MG63 (cell line): ENCODE results near the gene ANKRD60. TPM values are rescaled to one million over a fixed set of nuclear protein-coding genes. Genes with fewer than 3 reads are reported as not detected.
A peak's percentile ranks its signal among the peaks of the same experiment; 100 is the strongest.

Experiments used
- DNase-seq: peaks from one replicate; pipeline ENCODE4 v3.0.0-alpha.2; 2020
- H3K27me3 ChIP-seq: fragments of 250-450 bp; sonication (Bioruptor Pico); 2 replicates; pipeline ENCODE4 v1.5.1; 2020; ENCODE audit warnings: mild to moderate bottlenecking, moderate library complexity
- H3K36me3 ChIP-seq: fragments of 250-450 bp; sonication (Bioruptor Pico); 2 replicates; pipeline ENCODE4 v1.5.1; 2020; ENCODE audit warnings: mild to moderate bottlenecking, moderate library complexity
- H3K4me3 ChIP-seq: fragments of 250-450 bp; sonication (Bioruptor Pico); 2 replicates; pipeline ENCODE4 v1.5.1; 2020; ENCODE audit warnings: mild to moderate bottlenecking, moderate library complexity
- H3K9me3 ChIP-seq: fragments of 250-450 bp; sonication (Bioruptor Pico); 2 replicates; pipeline ENCODE4 v1.5.1; 2020; ENCODE audit warnings: mild to moderate bottlenecking, moderate library complexity
- total RNA-seq: library from RNA; depleted of rRNA; stranded (reverse); fragments of >200 nt; shearing (Covaris generic); gene quantifications from 2 replicates; pipeline ENCODE4 v1.2.3, GENCODE V29; 2014; ENCODE audit warnings: low replicate concordance

Gene ANKRD60
- total RNA-seq, 1 experiment from 2014 or later, result not detected

- H3K4me3 ChIP-seq, result no peak overlapping the region
- H3K36me3 ChIP-seq, result no peaks in the 10 kb centered on the region
- DNase-seq, result no peak
- 0 out of 2 replicates have a peak, but pooled peaks cover 2% of the 10 kb centered on the region for H3K27me3 ChIP-seq
- H3K9me3 ChIP-seq, result no peaks in the 10 kb centered on the region
Measured at GRCh38 chr20:58184984-58185383, 43.5 kb downstream of the ANKRD60 start.

GRCh38 chr20:58184063-58184462 lies 44.4 kb downstream of the ANKRD60 start:
- no peak for DNase-seq
- Histone ChIP-seq H3K9me3 (no peaks in the 10 kb centered on the region), H3K36me3 (no peaks in the 10 kb centered on the region), H3K27me3 (0 out of 2 replicates have a peak, but pooled peaks cover 2% of the 10 kb centered on the region), H3K4me3 (no peak overlapping the region)

DNA sequence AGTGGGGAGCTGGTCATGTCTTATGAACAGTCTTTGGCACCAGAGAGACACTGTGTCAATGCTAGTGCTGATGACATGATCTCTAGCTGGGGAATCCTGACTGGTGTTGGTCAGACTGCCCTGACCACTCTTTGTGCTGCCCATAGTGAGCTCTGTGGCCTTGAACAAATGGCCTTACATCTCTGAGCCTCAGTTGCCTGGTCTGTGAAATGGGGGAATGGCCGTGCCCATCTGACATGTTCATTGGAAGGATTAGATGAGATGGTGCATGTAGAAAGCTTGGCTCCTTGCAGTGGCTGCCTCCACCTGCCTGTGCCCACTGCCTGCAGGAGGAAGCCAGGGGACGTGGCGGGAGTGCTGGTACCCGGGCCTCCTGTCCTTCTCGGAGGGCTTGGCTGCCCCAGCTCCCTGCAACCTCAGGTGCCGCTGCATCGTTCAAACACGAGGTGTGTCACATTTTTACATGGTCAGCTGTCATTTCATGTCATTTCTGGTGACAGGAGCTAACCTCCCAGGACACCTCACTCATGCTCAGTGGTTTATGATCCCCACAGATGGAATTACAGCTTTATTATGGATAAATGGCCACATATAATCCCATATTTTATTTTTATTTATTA lies 45.8 kb downstream of the ANKRD60 start:
- DNase-seq, result no peak
- Histone ChIP-seq H3K9me3 (no peaks in the 10 kb centered on the region), H3K4me3 (no peak overlapping the region), H3K36me3 (no peaks in the 10 kb centered on the region), H3K27me3 (0 out of 2 replicates have a peak, but pooled peaks cover 2% of the 10 kb centered on the region)

- Histone ChIP-seq H3K9me3 (no peaks in the 10 kb centered on the region), H3K4me3 (peak overlapping the region; percentile 30), H3K27me3 (0 out of 2 replicates have a peak, but pooled peaks cover 2% of the 10 kb centered on the region), H3K36me3 (no peaks in the 10 kb centered on the region)
- peak; percentile 43 for DNase-seq
Measured at GRCh38 chr20:58179432-58180099, 48.9 kb downstream of the ANKRD60 start.

DNA sequence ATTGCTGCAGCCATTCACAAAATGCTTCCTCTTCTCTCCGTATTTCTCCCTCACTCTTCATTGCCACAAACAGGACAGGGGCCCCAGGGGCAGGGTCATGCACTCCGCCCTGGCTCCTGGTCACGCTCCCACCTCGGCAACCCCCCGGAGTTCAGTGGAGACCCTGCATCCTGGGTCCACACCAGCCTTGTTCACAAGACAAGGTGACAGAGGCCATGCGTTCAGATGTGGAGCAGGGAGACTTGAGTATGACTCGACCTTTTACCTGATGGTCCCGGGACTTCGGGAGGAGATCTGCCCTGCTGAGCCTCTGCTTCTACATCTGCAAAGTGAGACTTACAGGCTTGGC lies 49.4 kb downstream of the ANKRD60 start:
- H3K36me3 ChIP-seq, result no peaks in the 10 kb centered on the region
- 0 out of 2 replicates have a peak, but pooled peaks cover 2% of the 10 kb centered on the region for H3K27me3 ChIP-seq
- no peaks in the 10 kb centered on the region for H3K9me3 ChIP-seq
- no peak for DNase-seq
- H3K4me3 ChIP-seq, result peak overlapping the region; percentile 30

- Histone ChIP-seq H3K27me3 (0 out of 2 replicates have a peak, but pooled peaks cover 2% of the 10 kb centered on the region), H3K36me3 (no peaks in the 10 kb centered on the region), H3K4me3 (no peak overlapping the region), H3K9me3 (no peaks in the 10 kb centered on the region)
- no peak for DNase-seq
Measured at GRCh38 chr20:58177799-58178198, 50.7 kb downstream of the ANKRD60 start.

DNA sequence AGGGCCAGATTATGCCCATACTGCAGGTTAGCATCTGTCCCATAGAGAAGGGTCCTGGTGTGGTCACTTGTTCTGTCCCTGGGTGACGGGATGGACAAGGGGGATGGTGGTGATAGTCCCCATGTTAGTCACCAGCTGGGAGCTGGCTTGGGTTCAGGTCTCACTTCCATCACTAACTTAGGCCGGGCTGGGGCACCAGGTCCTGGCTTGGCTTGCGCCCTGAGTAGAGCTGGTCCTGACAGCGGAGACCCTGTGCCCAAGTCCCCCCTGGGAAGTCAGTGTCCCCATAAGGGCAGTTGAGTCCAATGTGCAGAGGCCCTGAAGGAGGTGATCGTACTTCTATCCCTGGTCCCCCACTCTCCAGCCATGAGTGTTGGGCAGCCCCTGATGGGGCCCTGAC lies 52.6 kb downstream of the ANKRD60 start:
- DNase-seq, result no peak
- no peaks in the 10 kb centered on the region for H3K9me3 ChIP-seq
- 0 out of 2 replicates have a peak, but pooled peaks cover 2% of the 10 kb centered on the region for H3K27me3 ChIP-seq
- H3K4me3 ChIP-seq, result no peak overlapping the region
- H3K36me3 ChIP-seq, result no peaks in the 10 kb centered on the region

DNA sequence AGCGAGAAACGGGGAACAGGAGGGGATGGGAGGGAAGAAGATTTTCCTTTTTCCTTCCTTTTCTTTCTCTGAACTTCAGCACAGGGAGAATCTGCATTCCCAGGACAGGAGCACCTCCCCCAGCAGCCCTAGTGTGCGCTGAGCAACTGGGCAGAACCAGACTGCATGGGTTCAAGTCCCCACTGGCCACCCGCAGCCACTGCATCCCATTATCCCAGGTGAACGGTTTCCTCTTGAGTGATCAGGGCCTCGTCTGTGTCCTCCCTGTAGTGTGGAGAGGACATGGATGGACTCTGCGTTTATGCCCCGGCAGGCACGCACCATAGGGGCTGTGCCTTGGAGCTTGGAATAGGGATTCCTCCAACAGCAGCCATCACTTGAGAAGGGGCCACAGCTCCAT lies 53.0 kb downstream of the ANKRD60 start:
- no peak for DNase-seq
- Histone ChIP-seq H3K4me3 (no peak overlapping the region), H3K36me3 (no peaks in the 10 kb centered on the region), H3K9me3 (no peaks in the 10 kb centered on the region), H3K27me3 (no peaks in the 10 kb centered on the region)

DNA sequence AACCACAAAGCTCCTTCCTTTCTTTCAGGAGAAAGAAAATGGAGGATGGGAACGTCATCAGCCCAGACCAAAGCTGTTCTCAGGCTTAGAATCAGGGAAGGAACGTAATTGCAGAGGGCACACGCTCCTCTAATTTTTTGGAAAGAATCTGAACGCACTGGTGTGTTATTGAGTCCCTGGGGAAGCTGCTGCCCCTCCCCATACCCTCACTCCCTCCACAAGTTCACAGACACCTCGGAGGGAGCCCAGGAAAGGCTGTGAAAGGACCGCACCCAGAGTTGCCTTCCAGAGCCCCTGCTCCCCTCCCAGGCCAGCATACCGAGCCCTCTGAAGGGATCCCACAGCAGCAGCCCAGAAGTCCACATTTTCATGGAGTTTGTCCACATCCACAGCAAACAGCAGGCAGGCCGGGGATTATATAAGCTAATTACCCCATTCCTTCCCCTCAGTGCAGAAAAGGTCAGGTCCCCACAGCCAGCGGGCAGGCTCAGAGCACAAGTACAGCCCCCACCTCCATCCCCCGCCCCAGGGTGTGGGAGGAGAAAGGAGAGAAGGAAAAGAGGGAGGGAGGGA lies 53.7 kb downstream of the ANKRD60 start:
- Histone ChIP-seq H3K4me3 (peak overlapping the region; percentile 29), H3K27me3 (no peaks in the 10 kb centered on the region), H3K9me3 (no peaks in the 10 kb centered on the region), H3K36me3 (no peaks in the 10 kb centered on the region)
- DNase-seq, result peak; percentile 53

- Histone ChIP-seq H3K27me3 (no peaks in the 10 kb centered on the region), H3K4me3 (peak overlapping the region; percentile 29), H3K9me3 (no peaks in the 10 kb centered on the region), H3K36me3 (no peaks in the 10 kb centered on the region)
- DNase-seq, result no peak
Measured at GRCh38 chr20:58173930-58174707, 54.3 kb downstream of the ANKRD60 start.

DNA sequence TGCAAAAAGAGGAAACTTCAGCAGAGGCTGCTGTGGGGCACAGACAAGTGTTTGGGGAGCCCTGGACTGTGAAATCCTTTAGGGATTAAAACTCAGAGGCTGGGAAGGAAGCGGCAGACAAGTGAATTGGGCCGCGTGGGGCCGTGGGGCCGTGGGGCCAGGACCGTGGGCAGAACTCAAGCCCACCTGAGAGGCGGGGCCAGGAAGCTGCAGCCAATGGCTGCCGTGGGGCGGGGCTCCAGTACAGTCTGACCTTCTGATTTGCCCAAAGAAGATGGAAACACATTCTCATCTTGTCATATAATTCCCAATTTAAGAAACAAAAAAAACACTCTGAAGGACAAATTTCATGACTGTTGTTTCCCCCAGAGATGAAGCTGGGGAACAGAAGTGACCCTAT lies 55.4 kb downstream of the ANKRD60 start:
- Histone ChIP-seq H3K4me3 (no peak overlapping the region), H3K36me3 (no peaks in the 10 kb centered on the region), H3K9me3 (no peaks in the 10 kb centered on the region), H3K27me3 (no peaks in the 10 kb centered on the region)
- no peak for DNase-seq

DNA sequence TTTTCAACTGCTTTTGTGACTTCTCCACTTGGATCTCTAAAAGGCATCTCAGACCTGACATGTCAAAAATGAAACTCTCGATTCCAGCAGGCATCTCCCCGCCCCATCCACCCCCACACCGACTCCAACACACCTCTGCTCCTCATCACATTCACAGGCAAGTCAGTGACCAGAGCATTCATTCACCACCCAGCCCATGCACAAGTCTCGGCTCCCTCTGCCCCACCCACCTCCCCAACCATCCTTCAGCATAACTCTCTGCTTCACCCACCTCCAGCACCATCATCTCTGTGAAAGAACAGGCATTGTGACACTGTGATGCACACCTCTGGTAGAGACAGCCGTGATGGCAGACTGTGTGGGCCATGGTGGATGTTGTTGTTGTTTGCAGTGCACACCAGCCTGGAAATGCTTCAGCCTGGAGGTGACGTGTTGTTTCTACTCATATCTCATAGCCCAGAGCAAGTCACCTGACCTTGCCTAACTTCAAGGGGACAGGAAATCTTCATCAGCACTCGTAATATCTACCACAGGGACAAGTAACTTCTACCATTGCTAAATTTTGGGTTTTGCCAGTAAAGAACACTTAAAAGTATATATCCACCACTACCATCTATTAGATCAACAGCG lies 56.5 kb downstream of the ANKRD60 start:
- Histone ChIP-seq H3K27me3 (no peaks in the 10 kb centered on the region), H3K4me3 (no peak overlapping the region), H3K9me3 (no peaks in the 10 kb centered on the region), H3K36me3 (no peaks in the 10 kb centered on the region)
- DNase-seq, result no peak

- H3K9me3 ChIP-seq, result no peaks in the 10 kb centered on the region
Measured at GRCh38 chr20:58169450-58169849, 59.0 kb downstream of the ANKRD60 start.

GRCh38 chr20:58168843-58169242 lies 59.6 kb downstream of the ANKRD60 start:
- no peaks in the 10 kb centered on the region for H3K36me3 ChIP-seq
- no peak overlapping the region for H3K4me3 ChIP-seq
- no peaks in the 10 kb centered on the region for H3K27me3 ChIP-seq
- DNase-seq, result no peak
- H3K9me3 ChIP-seq, result no peaks in the 10 kb centered on the region

More at GRCh38 chr20:58169450-58169849, 59.0 kb downstream of the ANKRD60 start:
- H3K36me3 ChIP-seq, result no peaks in the 10 kb centered on the region
- H3K27me3 ChIP-seq, result no peaks in the 10 kb centered on the region
- peak; percentile 60 for DNase-seq
- H3K4me3 ChIP-seq, result no peak overlapping the region

DNA sequence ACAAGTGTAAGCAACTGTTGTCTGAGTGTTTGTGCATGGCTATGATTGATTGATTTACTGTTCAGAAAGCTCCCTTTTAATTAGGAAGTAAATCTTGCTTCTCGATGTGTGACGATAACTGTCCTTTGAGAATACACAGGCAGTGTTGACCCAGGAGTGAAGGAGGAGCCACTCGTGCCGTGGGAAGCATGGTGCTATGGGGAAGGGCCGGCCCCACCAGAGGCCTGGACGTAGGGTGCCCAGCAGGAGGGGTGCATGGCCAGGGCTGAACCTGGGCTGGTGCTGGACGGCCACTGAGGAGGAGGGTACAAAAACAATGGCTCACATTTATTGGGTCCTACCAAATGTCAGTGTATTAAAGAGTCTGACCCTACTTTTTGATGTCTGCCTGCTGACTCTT lies 60.7 kb downstream of the ANKRD60 start:
- no peak for DNase-seq
- H3K36me3 ChIP-seq, result no peaks in the 10 kb centered on the region
- no peaks in the 10 kb centered on the region for H3K27me3 ChIP-seq
- H3K4me3 ChIP-seq, result no peak overlapping the region
- no peaks in the 10 kb centered on the region for H3K9me3 ChIP-seq
